ENCODE measurements around the gene TBX18. TPM values are rescaled to one million over a fixed set of nuclear protein-coding genes. Genes with fewer than 3 reads are reported as not detected.

TBX18 gene
- total and polyA plus RNA-seq, 10 donors, result under 0.01 to 0.17 (median 0.03) TPM; not detected in 5

DNA sequence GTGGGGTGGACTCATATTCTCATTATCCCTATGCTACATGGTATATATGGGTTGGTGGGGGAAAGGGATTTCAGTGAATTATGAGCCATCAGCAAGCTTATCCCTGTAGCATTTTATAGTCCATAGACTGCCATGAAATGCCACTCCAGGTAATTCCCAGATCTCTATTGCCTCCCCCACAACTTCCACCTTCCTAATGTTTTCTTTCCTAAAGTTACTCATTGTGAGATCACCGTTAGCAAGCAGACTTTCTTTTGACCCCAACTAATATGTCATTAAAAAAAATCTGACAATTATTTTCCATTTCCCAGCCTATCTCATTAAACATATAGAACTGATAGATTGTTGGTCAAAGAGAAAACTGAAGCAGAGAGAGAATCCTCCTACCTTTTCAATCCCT lies 40.7 kb upstream of the TBX18 start:
- intact Hi-C loops (cut with DNase I; ENCODE audit: low total_unique reads), result no loop called here
- Histone ChIP-seq H3K4me1 (no peaks in the 10 kb centered on the region), H3K27ac (no peak overlapping the region), H3K27me3 (replicated peaks in 1 of 7) (no peaks in the 10 kb centered on the region), H3K4me3 (no peak overlapping the region), H3K9me3 (no peaks in the 10 kb centered on the region), H3K36me3 (no peaks in the 10 kb centered on the region)
- 69 to 85% (median 73%) methylated on average over 1 of the region's 1 CpG for WGBS, 5 donors
- DNase-seq, result no peak
- TF ChIP-seq POLR2AphosphoS5 (IDR thresholded peaks at IDR 0.05) (no peak), POLR2A (IDR thresholded peaks at IDR 0.05) (no peak)
- TF ChIP-seq, protein P1, sequence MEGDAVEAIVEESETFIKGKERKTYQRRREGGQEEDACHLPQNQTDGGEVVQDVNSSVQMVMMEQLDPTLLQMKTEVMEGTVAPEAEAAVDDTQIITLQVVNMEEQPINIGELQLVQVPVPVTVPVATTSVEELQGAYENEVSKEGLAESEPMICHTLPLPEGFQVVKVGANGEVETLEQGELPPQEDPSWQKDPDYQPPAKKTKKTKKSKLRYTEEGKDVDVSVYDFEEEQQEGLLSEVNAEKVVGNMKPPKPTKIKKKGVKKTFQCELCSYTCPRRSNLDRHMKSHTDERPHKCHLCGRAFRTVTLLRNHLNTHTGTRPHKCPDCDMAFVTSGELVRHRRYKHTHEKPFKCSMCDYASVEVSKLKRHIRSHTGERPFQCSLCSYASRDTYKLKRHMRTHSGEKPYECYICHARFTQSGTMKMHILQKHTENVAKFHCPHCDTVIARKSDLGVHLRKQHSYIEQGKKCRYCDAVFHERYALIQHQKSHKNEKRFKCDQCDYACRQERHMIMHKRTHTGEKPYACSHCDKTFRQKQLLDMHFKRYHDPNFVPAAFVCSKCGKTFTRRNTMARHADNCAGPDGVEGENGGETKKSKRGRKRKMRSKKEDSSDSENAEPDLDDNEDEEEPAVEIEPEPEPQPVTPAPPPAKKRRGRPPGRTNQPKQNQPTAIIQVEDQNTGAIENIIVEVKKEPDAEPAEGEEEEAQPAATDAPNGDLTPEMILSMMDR (IDR thresholded peaks at IDR 0.05 in 8 of 11, conservative IDR thresholded peaks at IDR 0.05 in 3 of 11), result no peak

DNA sequence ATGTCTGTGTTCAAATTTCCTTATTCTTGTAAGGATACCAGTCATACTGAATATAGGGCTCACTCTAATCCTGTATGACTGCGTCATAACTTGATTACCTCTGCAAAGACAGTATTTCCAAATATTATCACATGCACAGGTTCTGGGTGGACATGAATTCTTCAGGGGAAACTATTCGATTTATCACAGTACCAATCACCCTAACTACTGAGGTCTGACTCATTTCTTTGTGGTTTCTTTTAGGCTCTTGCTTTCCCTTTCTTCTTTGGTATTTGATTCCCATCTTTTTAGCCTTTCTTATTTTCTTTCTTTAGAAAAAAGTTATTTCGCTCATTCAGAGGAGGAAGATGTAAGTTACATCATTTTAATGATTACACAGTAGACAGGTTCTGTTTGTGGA lies 40.3 kb upstream of the TBX18 start:
- no peaks in the 10 kb centered on the region for H3K36me3 ChIP-seq

DNA sequence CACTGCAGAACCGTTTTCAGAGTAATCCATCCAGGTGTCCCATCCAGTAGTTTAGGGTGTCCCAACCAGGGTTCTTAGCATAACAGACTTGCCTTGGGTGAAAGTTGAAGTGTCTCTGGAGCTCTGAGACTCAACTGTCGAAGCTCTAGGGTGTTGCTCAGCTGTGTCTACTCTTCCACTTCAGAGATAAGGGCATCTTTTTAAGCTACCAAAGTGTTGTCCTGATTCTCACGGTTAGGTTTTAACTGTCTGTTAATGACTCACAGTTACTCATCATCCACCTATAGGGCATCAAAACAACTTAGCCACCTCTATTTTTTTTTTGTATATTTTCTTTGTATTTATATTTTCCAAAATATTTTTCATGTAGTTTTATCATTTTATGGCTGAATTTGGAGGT lies 36.9 kb upstream of the TBX18 start:
- H3K9me3 ChIP-seq, result peaks cover 0 to 7% (median 0%) of the 10 kb centered on the region in 8 donors
- no peaks in the 10 kb centered on the region for H3K36me3 ChIP-seq
- 62 to 80% (median 64%) methylated on average over 3 of the region's 3 CpGs for WGBS, 5 donors
- intact Hi-C loops (cut with DNase I; ENCODE audit: low total_unique reads), result no loop called here
- no peaks in the 10 kb centered on the region for H3K27me3 ChIP-seq (replicated peaks in 1 of 7)
- no peaks in the 10 kb centered on the region for H3K4me1 ChIP-seq
- H3K27ac ChIP-seq, result no peak overlapping the region
- no peak for DNase-seq
- TF ChIP-seq, protein P1 (IDR thresholded peaks at IDR 0.05 in 8 of 11, conservative IDR thresholded peaks at IDR 0.05 in 3 of 11), result no peak
- no peak for TF ChIP-seq POLR2A (IDR thresholded peaks at IDR 0.05)
- no peak for TF ChIP-seq POLR2AphosphoS5 (IDR thresholded peaks at IDR 0.05)
- H3K4me3 ChIP-seq, result no peak overlapping the region

More for the DNA sequence above, 40.3 kb upstream of the TBX18 start:
- H3K27me3 ChIP-seq (replicated peaks in 1 of 7), result no peaks in the 10 kb centered on the region
- no peak for TF ChIP-seq POLR2A (IDR thresholded peaks at IDR 0.05)
- TF ChIP-seq, protein P1 (IDR thresholded peaks at IDR 0.05 in 8 of 11, conservative IDR thresholded peaks at IDR 0.05 in 3 of 11), result no peak
- TF ChIP-seq POLR2AphosphoS5 (IDR thresholded peaks at IDR 0.05), result no peak
- no peak for DNase-seq
- H3K27ac ChIP-seq, result no peak overlapping the region
- intact Hi-C loops (cut with DNase I; ENCODE audit: low total_unique reads), result no loop called here
- no peaks in the 10 kb centered on the region for H3K4me1 ChIP-seq
- 73 to 92% (median 80%) methylated on average over 3 of the region's 3 CpGs for WGBS, 5 donors
- H3K4me3 ChIP-seq, result no peak overlapping the region
- H3K9me3 ChIP-seq, result no peaks in the 10 kb centered on the region

DNA sequence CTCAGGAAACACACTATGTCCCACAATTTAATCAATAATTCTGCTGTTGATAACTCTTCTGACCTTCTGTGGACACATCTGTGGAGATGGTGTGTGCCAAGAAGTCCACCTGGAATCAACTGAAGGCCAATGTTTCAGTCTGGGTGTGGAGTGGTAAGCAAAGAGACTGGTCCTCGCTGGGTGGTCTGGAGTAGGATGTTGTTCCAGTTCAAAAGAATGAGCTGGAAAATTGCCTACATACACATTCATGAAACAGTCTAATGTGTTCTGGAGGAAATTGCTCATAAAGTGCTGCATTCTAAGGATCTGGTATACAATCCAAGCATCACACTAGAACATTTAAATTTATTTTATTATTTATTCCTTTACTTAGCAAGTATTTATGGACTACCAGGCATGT lies 33.9 kb upstream of the TBX18 start:
- 36 to 85% (median 48%) methylated on average over 1 of the region's 1 CpG for WGBS, 5 donors
- no peaks in the 10 kb centered on the region for H3K36me3 ChIP-seq
- no peak overlapping the region for H3K4me3 ChIP-seq
- no peaks in the 10 kb centered on the region for H3K4me1 ChIP-seq
- no peaks in the 10 kb centered on the region for H3K27me3 ChIP-seq (replicated peaks in 1 of 7)
- intact Hi-C loops (cut with DNase I; ENCODE audit: low total_unique reads), result no loop called here
- TF ChIP-seq, protein P1 (IDR thresholded peaks at IDR 0.05 in 8 of 11, conservative IDR thresholded peaks at IDR 0.05 in 3 of 11), result no peak
- H3K27ac ChIP-seq, result no peak overlapping the region
- peaks cover 0 to 11% (median 0%) of the 10 kb centered on the region in 8 donors for H3K9me3 ChIP-seq
- DNase-seq, result no peak
